MCF 10A (cell line): Measurements from ENCODE around the gene GPC5. TPM values are rescaled to one million over a fixed set of nuclear protein-coding genes. Genes with fewer than 3 reads are reported as not detected.

ENCODE experiments used
- BruUV-seq: library from RNA; stranded (reverse); fragments of 400-500 nt; replicated peaks from 2 replicates; lab custom pipeline; 2021; lab: Mats Ljungman, UMichigan
- CTCF ChIA-PET: fragments of 300-600 bp; sonication (Branson Sonifier 250); formaldehyde crosslinking; extraction: SDS; loops from one replicate; lab custom pipeline; 2021; ENCODE audit warnings: antibody characterized with exemption, inconsistent platforms; lab: Yijun Ruan, JAX
- POLR2A ChIA-PET: fragments of 300-600, 350-650 bp; sonication (Branson Sonifier 250); formaldehyde crosslinking; extraction: SDS; loops from one replicate; lab custom pipeline; 2020; ENCODE audit warnings: antibody characterized with exemption, inconsistent platforms; lab: Yijun Ruan, JAX
- DNase-seq: peaks from one replicate; pipeline ENCODE4 v3.0.0-alpha.2; 2018; ENCODE audit not compliant: unreplicated experiment
- H3K27ac Mint-ChIP-seq: one replicate; pipeline ENCODE4 v1.8.0; 2022; ENCODE audit warnings: mild to moderate bottlenecking, low read depth, mixed read lengths; ENCODE audit not compliant: unreplicated experiment
- H3K27me3 Mint-ChIP-seq: one replicate; pipeline ENCODE4 v1.8.0; 2022; ENCODE audit warnings: mixed read lengths; ENCODE audit not compliant: insufficient read depth, unreplicated experiment
- H3K36me3 Mint-ChIP-seq: one replicate; pipeline ENCODE4 v1.8.0; 2022; ENCODE audit warnings: mild to moderate bottlenecking, moderate library complexity, mixed read lengths; ENCODE audit not compliant: insufficient read depth, unreplicated experiment
- H3K4me1 Mint-ChIP-seq: one replicate; pipeline ENCODE4 v1.8.0; 2022; ENCODE audit warnings: mixed read lengths; ENCODE audit not compliant: insufficient read depth, unreplicated experiment
- H3K4me3 Mint-ChIP-seq: one replicate; pipeline ENCODE4 v1.8.0; 2022; ENCODE audit warnings: mild to moderate bottlenecking, moderate library complexity, mixed read lengths; ENCODE audit not compliant: unreplicated experiment
- H3K9me3 Mint-ChIP-seq: one replicate; pipeline ENCODE4 v1.8.0; 2022; ENCODE audit warnings: mixed read lengths; ENCODE audit not compliant: unreplicated experiment
- CTCF ChIP-seq: fragments of 200-600 bp; IDR thresholded peaks from one replicate; pipeline ENCODE4 v1.8.0; 2022; ENCODE audit warnings: antibody characterized with exemption, mild to moderate bottlenecking; ENCODE audit not compliant: unreplicated experiment
- intact Hi-C: fragments of 100-400 bp; cut with micrococcal nuclease; formaldehyde crosslinking; loops from 2 replicates; pipeline ENCODE4 v1.14.1; 2022
- total RNA-seq: library from RNA; stranded (reverse); gene quantifications from 2 replicates; pipeline ENCODE4 v1.2.3, GENCODE V29; 2022

Gene GPC5
- total RNA-seq, 1 experiment from 2014 or later = not detected

GRCh38 chr13:91878491-91878890, 480.1 kb downstream of the GPC5 start:
- Mint-ChIP-seq H3K36me3 (no peaks in the 10 kb centered on the region), H3K9me3 (no peaks in the 10 kb centered on the region), H3K27me3 (peaks cover 59% of the 10 kb centered on the region), H3K4me1 (no peaks in the 10 kb centered on the region), H3K27ac (no peak overlapping the region), H3K4me3 (no peak overlapping the region)
- no TSS peak for BruUV-seq
- no peak for TF ChIP-seq CTCF
- DNase-seq = no peak
- ChIA-PET POLR2A (no interaction called here), CTCF (no interaction called here)
- intact Hi-C loops = no loop called here

GRCh38 chr13:91879360-91879759, 480.9 kb downstream of the GPC5 start:
- Mint-ChIP-seq H3K9me3 (no peaks in the 10 kb centered on the region), H3K4me1 (no peaks in the 10 kb centered on the region), H3K36me3 (no peaks in the 10 kb centered on the region), H3K27ac (no peak overlapping the region), H3K4me3 (no peak overlapping the region), H3K27me3 (peaks cover 68% of the 10 kb centered on the region)
- POLR2A ChIA-PET = no interaction called here
- no peak for TF ChIP-seq CTCF
- no TSS peak for BruUV-seq
- CTCF ChIA-PET = no interaction called here
- intact Hi-C loops = no loop called here
- DNase-seq = no peak

GRCh38 chr13:91882918-91883317, 484.5 kb downstream of the GPC5 start:
- no peak for TF ChIP-seq CTCF
- no peak for DNase-seq
- intact Hi-C loops = no loop called here
- H3K4me1 Mint-ChIP-seq = no peaks in the 10 kb centered on the region
- no TSS peak for BruUV-seq
- no peaks in the 10 kb centered on the region for H3K9me3 Mint-ChIP-seq
- H3K36me3 Mint-ChIP-seq = no peaks in the 10 kb centered on the region
- H3K27me3 Mint-ChIP-seq = peaks cover 73% of the 10 kb centered on the region
- ChIA-PET CTCF (no interaction called here), POLR2A (no interaction called here)
- H3K27ac Mint-ChIP-seq = no peak overlapping the region
- H3K4me3 Mint-ChIP-seq = no peak overlapping the region

GRCh38 chr13:91889641-91890040, 491.2 kb downstream of the GPC5 start:
- Mint-ChIP-seq H3K27me3 (peaks cover 48% of the 10 kb centered on the region), H3K27ac (no peak overlapping the region), H3K4me3 (no peak overlapping the region), H3K9me3 (no peaks in the 10 kb centered on the region), H3K36me3 (no peaks in the 10 kb centered on the region), H3K4me1 (no peaks in the 10 kb centered on the region)
- BruUV-seq = no TSS peak
- ChIA-PET POLR2A (no interaction called here), CTCF (no interaction called here)
- no peak for DNase-seq
- TF ChIP-seq CTCF = no peak
- intact Hi-C loops = no loop called here
